ENCODE data around the gene GRAMD4.

Gene GRAMD4

DNA sequence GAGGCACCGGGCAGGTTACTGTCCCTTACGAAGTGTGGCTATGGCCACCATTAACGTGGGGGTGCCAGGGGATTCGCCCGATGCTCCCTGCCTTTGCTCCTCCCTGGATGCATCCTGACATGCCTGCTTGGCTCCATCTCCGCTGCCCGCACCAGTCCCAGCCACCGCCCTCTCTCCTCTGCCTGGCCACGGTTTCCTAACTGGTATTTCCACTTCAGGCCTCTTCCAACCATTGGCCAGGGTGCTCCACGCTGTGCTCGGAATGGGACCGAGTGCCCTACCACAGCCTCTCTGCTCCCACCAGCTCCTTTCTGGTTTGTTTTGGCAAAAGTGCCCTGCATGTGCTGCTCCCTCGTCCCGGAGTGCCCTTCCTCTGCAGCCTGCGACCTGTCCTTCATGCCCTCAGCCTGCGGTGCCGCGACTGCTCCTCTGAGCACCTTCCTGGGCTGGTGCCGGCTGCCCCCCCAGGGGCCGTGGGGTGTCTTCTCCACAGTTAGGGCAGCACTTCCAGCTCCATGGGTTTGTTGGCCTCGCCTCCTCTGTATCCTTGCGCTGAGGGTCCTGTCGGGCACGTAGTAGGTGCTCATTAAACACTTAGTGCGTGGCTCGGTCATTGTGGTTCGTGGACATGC, 12.6 kb upstream of the GRAMD4 start:
- no peak for TF ChIP-seq CTCF (IDR thresholded peaks at IDR 0.05; ENCODE audit: low read length, missing control alignments)

DNA sequence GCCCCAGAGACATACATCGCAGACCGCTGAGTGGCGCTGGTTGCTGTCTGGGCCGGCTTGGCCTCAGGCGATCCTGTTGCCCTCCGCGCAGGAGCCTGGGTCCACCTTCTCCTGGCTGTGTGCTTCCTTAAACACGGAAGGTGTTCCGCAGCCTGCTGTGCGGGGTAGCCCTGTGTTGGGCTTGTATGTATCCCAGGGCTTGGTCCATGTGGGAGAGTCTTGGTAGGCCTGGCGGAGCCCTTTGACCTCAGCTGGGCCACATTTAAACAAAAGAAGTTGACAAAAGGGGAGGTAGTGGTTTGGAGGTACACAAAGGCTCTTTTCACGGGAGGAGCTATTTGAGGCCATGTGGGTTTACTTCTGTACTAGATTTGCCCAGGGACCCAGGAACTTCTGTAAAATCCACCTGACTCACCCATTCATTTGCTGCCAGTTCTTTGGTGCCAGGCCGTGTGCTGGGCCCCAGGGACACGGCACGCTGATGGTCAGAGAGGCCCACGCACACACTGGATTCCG, 11.0 kb upstream of the GRAMD4 start:
- no peak for DNase-seq (ENCODE audit: low read depth)
- TF ChIP-seq CTCF (IDR thresholded peaks at IDR 0.05; ENCODE audit: low read length, missing control alignments): no peak

More for the DNA sequence above, 12.6 kb upstream of the GRAMD4 start:
- H3K4me3 ChIP-seq (replicated peaks; ENCODE audit: low read depth, low read length): no peak overlapping the region
- no peak for DNase-seq (ENCODE audit: low read depth)

DNA sequence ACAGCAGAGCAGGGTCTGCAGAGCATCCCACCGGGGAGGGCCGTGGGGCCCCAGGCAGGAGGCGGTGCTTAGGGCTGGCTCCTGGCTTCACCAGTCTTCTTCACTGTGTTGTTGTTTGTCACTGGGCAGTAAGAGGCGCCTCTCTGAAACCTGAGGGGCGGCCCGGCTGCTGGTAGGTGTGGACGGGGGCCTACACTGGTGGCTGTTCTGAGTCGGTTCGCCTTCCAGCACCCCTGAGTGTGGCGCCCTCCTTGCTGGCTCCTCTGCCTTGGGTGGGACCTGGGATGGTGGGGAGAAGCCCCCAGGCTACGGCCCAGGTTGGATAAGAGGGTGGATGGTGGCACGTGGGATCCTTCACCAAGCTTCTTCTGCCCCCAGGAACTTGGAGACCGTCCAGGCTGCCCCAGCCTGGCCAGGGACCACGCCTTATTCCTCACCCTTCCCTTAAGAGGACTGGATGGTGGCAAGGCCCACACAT, 10.4 kb upstream of the GRAMD4 start:
- no peak overlapping the region for H3K4me3 ChIP-seq (replicated peaks; ENCODE audit: low read depth, low read length)
- DNase-seq (ENCODE audit: low read depth): no peak
- no peak for TF ChIP-seq CTCF (IDR thresholded peaks at IDR 0.05; ENCODE audit: low read length, missing control alignments)

More for the DNA sequence above, 11.0 kb upstream of the GRAMD4 start:
- no peak overlapping the region for H3K4me3 ChIP-seq (replicated peaks; ENCODE audit: low read depth, low read length)

DNA sequence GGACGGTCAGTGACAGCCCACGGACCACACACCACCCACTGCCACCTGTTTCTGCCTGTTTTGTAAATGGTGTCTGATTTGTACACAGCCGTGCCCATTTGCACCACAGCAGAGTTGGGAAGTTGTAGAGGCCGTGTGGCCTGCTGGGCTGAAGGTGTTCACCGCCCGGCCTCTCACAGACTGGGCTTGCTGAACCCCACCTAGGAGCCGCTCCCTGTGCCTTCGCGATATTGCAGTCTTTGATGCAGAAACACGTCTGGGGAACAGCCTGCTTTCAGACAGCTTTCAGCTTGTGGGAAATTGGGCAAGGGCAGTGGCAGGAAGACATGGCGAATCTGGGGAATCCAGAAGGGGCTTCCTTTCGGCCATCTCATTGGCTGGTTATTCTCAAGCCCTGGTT, 9.8 kb upstream of the GRAMD4 start:
- TF ChIP-seq CTCF (IDR thresholded peaks at IDR 0.05; ENCODE audit: low read length, missing control alignments): no peak
- no peak for DNase-seq (ENCODE audit: low read depth)
- H3K4me3 ChIP-seq (replicated peaks; ENCODE audit: low read depth, low read length): no peak overlapping the region

DNA sequence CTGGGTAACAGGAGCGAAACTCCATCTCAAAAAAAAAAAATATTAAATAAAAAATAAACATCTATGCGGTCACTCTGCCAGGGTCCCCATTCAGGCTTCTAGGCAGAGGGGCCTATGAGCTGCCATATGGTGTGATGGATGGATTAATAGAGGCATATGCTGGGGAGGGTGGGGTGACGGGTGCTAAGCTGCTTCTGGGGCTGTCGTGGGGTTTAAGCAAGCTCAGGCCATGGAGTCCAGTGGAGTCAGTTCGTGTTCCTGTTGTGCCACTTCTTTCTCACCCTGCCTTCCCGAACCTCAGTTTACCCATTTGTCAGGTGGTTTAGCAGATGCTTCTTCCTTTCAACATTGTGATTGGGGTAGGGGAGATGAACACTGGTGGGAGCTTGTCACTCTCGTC, 9.0 kb upstream of the GRAMD4 start:
- no peak for TF ChIP-seq CTCF (IDR thresholded peaks at IDR 0.05; ENCODE audit: low read length, missing control alignments)

GRCh38 chr22:46612341-46612903, 7.8 kb upstream of the GRAMD4 start:
- no peak for DNase-seq (ENCODE audit: low read depth)
- TF ChIP-seq CTCF (IDR thresholded peaks at IDR 0.05; ENCODE audit: low read length, missing control alignments): no peak
- no peak overlapping the region for H3K4me3 ChIP-seq (replicated peaks; ENCODE audit: low read depth, low read length)

More for the DNA sequence above, 9.0 kb upstream of the GRAMD4 start:
- no peak overlapping the region for H3K4me3 ChIP-seq (replicated peaks; ENCODE audit: low read depth, low read length)
- no peak for DNase-seq (ENCODE audit: low read depth)
